Naive B cell (primary cell): Measurements from ENCODE around the gene NPRL2. TPM values are rescaled to one million over a fixed set of nuclear protein-coding genes. Genes with fewer than 3 reads are reported as not detected.

Experiments
- ATAC-seq, 2 donors: fragments of 150-1000 bp; cut with Tn5 transposase; 2 replicates each; pipeline ENCODE4 v1.10.0; 2021; ENCODE audit warnings: low read depth in 2 of 2, mild to moderate bottlenecking in 2 of 2, moderate library complexity in 2 of 2
- DNase-seq: peaks from one replicate; pipeline ENCODE4 v3.0.0; 2022
- H3K27ac Mint-ChIP-seq, 6 donors: one replicate each; pipeline ENCODE4 v1.8.0; 2020 to 2022; ENCODE audit warnings: mild to moderate bottlenecking in 6 of 6, mixed read lengths in 6 of 6, moderate library complexity in 5 of 6, inconsistent platforms in 2 of 6
- H3K27me3 Mint-ChIP-seq, 3 donors: one replicate each; pipeline ENCODE4 v1.8.0; 2021 to 2022; ENCODE audit warnings: mixed read lengths in 3 of 3, mild to moderate bottlenecking in 1 of 3
- H3K36me3 Mint-ChIP-seq, 2 donors: one replicate each; pipeline ENCODE4 v1.8.0; 2020 to 2022; ENCODE audit warnings: mixed read lengths in 2 of 2, inconsistent platforms in 1 of 2, mild to moderate bottlenecking in 1 of 2
- H3K4me1 Mint-ChIP-seq, 3 donors: one replicate each; pipeline ENCODE4 v1.8.0; 2020 to 2022; ENCODE audit warnings: mixed read lengths in 3 of 3, inconsistent platforms in 1 of 3, mild to moderate bottlenecking in 1 of 3, moderate library complexity in 1 of 3
- H3K4me3 Mint-ChIP-seq, 8 donors: one replicate each; pipeline ENCODE4 v1.8.0; 2020 to 2022; ENCODE audit warnings: mild to moderate bottlenecking in 8 of 8, mixed read lengths in 8 of 8, moderate library complexity in 8 of 8, inconsistent platforms in 2 of 8
- H3K9me3 Mint-ChIP-seq, 7 donors: one replicate each; pipeline ENCODE4 v1.8.0; 2020 to 2022; ENCODE audit warnings: mixed read lengths in 7 of 7, mild to moderate bottlenecking in 5 of 7, inconsistent platforms in 2 of 7, moderate library complexity in 1 of 7
- polyA plus RNA-seq, 6 donors: library from polyadenylated mRNA; unstranded; fragments of 300-500 nt; fragmentation: Illumina TruSeq; gene quantifications; one replicate each; pipeline ENCODE4 v1.2.3, GENCODE V29; 2021; ENCODE audit warnings: low read depth in 6 of 6

The NPRL2 gene
- polyA plus RNA-seq, 6 donors from 2014 or later: 17.9 to 31.8 (median 23.7) TPM

DNA sequence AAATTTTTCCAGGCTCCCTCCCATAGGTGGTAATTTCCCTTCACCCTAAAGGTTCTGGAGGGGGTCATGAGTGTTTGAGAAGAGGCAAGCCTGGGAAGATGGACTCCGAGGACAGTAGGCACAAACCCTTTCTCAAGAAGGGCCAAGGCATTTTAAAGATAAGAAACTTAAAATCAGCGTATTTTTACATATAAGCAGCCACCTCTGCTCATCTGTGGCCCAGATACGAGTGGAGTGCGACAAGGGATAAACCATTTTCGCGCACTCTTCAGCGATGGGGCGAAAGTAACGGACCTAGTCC, 10.5 kb downstream of the NPRL2 start:
- Mint-ChIP-seq H3K36me3 (no peaks in the 10 kb centered on the region), H3K4me1 (peaks cover 37 to 60% (median 55%) of the 10 kb centered on the region in 3 donors), H3K4me3 (peak overlapping the region; percentile 87 to 97 (median 94)), H3K27me3 (no peaks in the 10 kb centered on the region), H3K9me3 (no peaks in the 10 kb centered on the region), H3K27ac (peak overlapping the region; percentile 37 to 99 (median 90))
- ATAC-seq (no peak), DNase-seq (no peak)

DNA sequence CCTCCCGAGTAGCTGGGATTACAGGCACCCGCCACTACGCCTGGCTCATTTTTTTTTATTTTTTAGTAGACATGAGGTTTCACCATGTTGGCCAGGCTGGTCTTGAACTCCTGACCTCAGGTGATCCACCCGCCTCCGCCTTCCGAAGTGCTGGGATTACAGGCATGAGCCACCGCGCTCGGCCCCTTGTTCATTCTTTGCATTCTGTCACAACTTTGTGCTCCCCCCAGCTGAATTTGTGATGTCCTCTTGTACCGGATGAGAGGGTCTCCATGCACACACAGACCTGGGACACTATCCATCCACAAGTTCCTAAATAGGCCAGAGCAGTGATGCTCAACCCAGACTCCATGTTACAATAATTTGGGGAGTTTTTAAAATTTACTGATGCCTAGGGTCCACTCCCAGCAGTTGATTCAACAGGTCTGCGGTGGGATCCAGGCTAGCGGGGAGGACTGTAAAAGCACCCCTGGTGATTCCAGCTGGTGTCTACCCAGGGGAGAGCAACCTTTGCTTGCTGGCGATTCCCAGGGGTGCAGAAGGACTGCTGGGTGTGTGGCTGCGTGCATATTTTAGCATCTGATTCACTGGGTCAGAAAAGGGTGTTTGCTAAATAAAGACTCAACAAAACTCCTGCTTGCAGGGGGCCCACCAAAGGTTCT, 11.0 kb downstream of the NPRL2 start:
- DNase-seq (no peak), ATAC-seq (no peak)
- peak overlapping the region; percentile 87 to 97 (median 94) for H3K4me3 Mint-ChIP-seq
- peak overlapping the region in 5 of 6 donors; percentile 81 to 99 (median 98) for H3K27ac Mint-ChIP-seq
- H3K27me3 Mint-ChIP-seq: no peaks in the 10 kb centered on the region
- H3K36me3 Mint-ChIP-seq: no peaks in the 10 kb centered on the region
- H3K4me1 Mint-ChIP-seq: peaks cover 37 to 65% (median 57%) of the 10 kb centered on the region in 3 donors
- H3K9me3 Mint-ChIP-seq: no peaks in the 10 kb centered on the region

DNA sequence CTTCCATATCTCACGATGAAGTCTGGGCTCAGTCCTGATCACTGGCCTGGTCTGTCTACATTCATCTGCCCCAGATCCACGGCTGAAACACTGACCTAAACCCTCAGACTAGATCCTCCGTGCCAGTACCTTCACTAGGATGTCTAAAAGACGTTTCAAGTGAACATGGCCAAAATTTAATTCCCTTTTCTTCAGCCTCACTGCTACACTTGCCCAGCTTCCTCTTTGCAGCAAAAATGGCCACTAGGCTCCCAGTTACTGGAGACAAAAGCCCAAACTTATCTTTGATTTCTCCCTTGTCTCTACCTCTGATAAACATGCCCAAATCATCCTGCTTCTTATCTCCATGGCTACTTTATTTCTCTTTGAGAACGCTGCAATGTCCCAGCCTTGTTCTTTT, 11.6 kb downstream of the NPRL2 start:
- no peak for ATAC-seq
- no peak for DNase-seq
- H3K4me1 Mint-ChIP-seq: peaks cover 41 to 70% (median 63%) of the 10 kb centered on the region in 3 donors

DNA sequence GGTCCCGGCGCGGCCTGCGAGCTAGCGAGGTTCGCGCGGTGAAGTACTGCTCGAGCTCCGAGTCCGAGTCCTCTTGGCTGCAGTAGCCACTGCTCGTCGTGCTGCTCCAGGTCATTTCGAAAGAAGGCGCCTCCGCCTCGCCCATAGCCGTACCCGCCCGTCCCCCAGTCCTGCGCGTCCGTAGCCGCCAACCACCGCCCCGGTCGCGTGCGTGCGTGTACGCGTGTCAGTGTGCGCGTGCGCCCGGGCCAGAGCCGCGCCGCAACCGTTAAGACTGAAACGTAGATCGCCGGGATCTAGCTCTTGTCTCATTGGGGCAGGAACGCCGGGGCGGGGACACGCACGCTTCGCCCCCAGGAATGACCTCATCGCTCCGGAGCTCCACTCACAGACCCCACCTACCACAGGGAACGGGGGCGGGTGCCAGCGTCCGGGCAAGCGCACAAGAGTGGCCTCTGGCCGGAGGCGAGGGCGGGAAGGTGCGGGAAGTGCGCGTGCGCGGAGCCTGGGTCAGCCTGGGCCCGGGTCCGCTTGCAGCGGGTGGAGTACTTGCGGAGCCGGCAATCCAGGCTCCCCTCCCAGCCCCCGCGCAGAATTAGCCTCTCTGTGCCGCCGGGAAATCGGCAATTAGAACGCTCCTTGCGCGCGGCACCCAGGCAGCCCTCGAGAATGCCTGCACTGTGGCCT, 13.3 kb downstream of the NPRL2 start:
- ATAC-seq (peak; percentile 76 to 80), DNase-seq (peak; percentile 96)
- peak overlapping the region; percentile 97 to 99 (median 98) for H3K27ac Mint-ChIP-seq
- no peaks in the 10 kb centered on the region for H3K27me3 Mint-ChIP-seq
- H3K4me1 Mint-ChIP-seq: peaks cover 45 to 73% (median 64%) of the 10 kb centered on the region in 3 donors
- no peaks in the 10 kb centered on the region for H3K9me3 Mint-ChIP-seq
- peak overlapping the region; percentile 87 to 97 (median 94) for H3K4me3 Mint-ChIP-seq
- no peaks in the 10 kb centered on the region for H3K36me3 Mint-ChIP-seq

More for the DNA sequence above, 11.6 kb downstream of the NPRL2 start:
- Mint-ChIP-seq H3K36me3 (no peaks in the 10 kb centered on the region), H3K4me3 (peak overlapping the region; percentile 87 to 97 (median 94)), H3K27me3 (no peaks in the 10 kb centered on the region), H3K27ac (peak overlapping the region; percentile 97 to 99 (median 98)), H3K9me3 (no peaks in the 10 kb centered on the region)

DNA sequence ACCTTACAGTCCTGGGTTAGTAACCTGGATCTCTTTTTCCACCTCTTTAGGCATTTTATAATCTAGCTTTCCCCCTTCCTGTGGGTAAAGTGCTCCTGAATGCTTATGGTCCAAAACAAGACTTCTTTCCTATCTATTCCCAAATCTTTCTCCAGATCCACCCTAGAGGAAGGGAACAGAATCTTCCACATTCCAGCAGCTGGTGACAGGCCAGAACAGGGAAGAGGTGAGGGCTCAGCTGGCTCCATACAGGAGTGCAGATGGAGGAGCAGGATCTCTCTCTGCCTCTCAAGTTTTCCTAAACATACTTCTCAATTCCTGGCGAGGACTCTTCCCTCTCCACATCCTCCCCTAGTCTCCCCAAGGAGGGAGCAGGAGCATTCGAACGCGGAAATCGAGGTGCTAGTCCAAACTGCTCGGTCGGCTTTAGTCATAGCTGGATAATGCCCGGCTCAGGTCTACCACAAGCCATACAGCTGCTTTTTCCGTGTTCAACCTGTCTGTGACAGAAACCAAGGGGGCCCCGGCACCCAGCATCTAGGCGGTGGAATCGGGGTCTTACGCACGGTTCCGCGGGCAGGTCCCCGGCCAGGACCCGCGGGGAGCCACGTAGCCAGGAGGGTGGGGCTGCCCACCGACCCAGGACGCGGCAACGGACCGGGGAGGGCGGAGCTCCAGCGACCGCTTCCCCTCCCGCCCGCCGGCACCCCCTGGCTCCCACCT, 14.0 kb downstream of the NPRL2 start:
- DNase-seq: no peak
- ATAC-seq: peak; percentile 45 to 50

DNA sequence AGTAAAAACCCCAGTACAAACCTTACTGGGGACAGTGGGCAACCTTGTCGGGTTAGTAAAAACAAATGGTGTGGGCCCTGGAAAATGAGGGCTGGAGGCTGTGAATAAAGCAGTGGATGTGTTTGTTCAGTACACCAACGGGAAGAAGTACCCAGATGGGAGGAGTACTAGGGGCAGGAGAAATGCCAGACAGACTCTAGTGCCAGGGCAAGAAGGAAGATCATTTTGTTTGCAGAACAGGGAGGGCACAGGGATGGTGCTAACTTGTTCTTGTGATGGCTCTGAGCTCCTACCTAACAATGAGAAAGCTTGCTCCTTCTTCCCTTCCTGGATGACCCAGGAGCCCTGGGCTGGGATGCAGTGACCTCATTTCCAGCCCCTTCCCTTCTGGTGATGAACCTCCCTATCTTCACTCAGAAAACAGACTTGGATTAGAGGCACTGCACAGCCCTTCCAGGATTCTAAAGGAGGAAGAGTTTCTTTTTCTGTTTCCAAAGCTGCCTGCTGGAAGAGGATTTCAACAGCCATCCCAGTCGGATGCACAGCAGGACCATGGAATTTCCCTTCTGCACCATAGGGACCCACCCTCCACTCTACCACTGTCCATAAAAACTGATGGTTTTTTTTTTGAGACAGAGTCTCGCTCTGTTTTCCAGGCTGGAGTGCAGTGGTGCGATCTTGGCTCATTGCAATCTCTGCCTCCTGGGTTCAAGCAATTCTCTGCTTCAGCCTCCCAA, 16.1 kb downstream of the NPRL2 start:
- Mint-ChIP-seq H3K9me3 (no peaks in the 10 kb centered on the region), H3K36me3 (no peaks in the 10 kb centered on the region), H3K27me3 (no peaks in the 10 kb centered on the region), H3K4me1 (peaks cover 33 to 54% (median 48%) of the 10 kb centered on the region in 3 donors), H3K4me3 (peak overlapping the region in 2 of 8 donors; percentile 37 to 81), H3K27ac (peak overlapping the region in 4 of 6 donors; percentile 39 to 78 (median 56))
- ATAC-seq (no peak), DNase-seq (no peak)

More for the DNA sequence above, 14.0 kb downstream of the NPRL2 start:
- H3K9me3 Mint-ChIP-seq: no peaks in the 10 kb centered on the region
- H3K4me3 Mint-ChIP-seq: peak overlapping the region; percentile 87 to 97 (median 94)
- no peaks in the 10 kb centered on the region for H3K36me3 Mint-ChIP-seq
- H3K27ac Mint-ChIP-seq: peak overlapping the region; percentile 85 to 99 (median 98)
- H3K27me3 Mint-ChIP-seq: no peaks in the 10 kb centered on the region
- peaks cover 45 to 68% (median 64%) of the 10 kb centered on the region in 3 donors for H3K4me1 Mint-ChIP-seq

DNA sequence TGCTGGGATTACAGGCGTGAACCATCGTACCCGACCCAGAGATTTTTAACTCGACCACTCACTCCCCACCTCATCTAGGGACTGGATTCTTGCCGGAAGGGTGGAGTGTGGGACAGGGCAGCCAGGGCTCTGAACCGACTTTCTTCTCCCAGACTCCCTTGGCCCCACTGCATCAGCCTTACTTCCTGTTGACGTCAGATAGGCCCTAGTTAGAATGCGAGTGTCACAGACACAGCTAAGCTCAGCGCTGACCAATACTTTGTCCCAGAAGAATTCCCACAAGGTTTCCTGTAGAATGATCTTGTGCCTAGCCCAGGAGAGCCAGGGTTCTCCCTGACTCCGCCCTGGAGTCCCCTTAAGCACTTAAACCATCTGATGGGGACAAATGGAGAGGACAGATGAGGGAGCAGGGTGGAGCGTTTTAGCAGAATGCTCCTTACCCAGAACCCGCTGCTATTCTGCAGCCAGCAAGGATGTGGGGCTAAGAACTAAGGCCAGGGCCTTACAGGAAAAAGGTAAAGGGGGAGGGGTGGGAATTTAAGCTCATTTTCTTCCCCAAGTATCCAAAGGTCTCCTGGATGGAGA, 16.7 kb downstream of the NPRL2 start:
- ATAC-seq (no peak), DNase-seq (no peak)
- Mint-ChIP-seq H3K9me3 (no peaks in the 10 kb centered on the region), H3K27me3 (no peaks in the 10 kb centered on the region), H3K36me3 (no peaks in the 10 kb centered on the region), H3K27ac (peak overlapping the region in 2 of 6 donors; percentile 51 to 64), H3K4me1 (peaks cover 27 to 48% (median 42%) of the 10 kb centered on the region in 3 donors), H3K4me3 (peak overlapping the region in 1 of 8 donors; percentile 81)

DNA sequence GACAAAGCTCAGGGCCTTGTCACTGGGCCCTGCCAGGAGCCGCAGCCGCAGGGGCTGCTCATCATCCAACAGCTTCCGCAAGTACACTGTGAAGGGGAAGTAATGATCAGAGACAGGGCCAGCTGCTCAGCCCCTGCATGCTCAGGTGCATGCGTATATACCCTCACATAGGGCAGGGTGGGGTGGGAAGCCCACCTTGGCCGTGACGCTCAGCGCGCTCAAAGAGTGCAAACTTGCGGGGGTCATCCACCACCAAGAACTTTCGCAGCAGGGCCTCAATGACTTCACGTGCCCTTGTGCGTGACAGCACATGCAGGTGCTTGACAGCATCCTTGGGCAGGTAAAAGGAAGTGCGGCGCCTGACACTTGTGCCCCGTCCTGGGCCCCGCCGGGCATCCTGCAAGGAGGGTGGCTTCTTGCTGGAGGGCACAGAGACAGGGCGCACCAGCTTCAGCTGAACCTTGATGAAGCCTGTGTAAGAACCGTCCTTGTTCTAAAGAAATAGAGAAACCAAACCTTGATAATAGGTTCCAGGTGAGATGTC, 19.1 kb downstream of the NPRL2 start:
- no peaks in the 10 kb centered on the region for H3K27me3 Mint-ChIP-seq
- H3K4me3 Mint-ChIP-seq: no peak overlapping the region
- no peaks in the 10 kb centered on the region for H3K9me3 Mint-ChIP-seq
- peaks cover 19 to 52% (median 38%) of the 10 kb centered on the region in 3 donors for H3K4me1 Mint-ChIP-seq
- H3K27ac Mint-ChIP-seq: peak overlapping the region in 2 of 6 donors; percentile 33 to 57
- ATAC-seq: no peak
- no peak for DNase-seq
- no peaks in the 10 kb centered on the region for H3K36me3 Mint-ChIP-seq

DNA sequence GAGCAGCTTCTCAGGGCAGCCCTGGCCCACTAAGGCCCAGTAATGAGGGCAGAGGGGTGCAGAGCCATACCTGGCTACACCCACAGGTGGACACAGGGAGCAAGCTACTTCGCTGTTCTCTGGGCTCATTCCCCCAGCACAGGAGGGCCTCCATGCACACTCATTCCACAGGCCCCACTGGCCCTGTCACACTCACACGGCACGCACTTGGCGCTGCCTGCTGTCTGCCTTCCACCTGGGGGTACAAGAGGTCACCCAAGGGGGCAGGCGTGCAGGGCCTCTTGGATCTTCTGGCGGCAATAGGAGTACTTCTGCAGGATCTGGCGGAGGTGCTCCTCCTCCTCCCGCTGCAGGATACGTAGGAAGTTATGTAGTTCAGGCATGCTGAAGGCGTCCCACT, 20.2 kb downstream of the NPRL2 start:
- ATAC-seq (no peak), DNase-seq (no peak)
- Mint-ChIP-seq H3K9me3 (no peaks in the 10 kb centered on the region), H3K27me3 (no peaks in the 10 kb centered on the region), H3K4me3 (peak overlapping the region in 2 of 8 donors; percentile 15 to 68), H3K27ac (peak overlapping the region in 3 of 6 donors; percentile 24 to 64 (median 60)), H3K4me1 (peaks cover 17 to 44% (median 33%) of the 10 kb centered on the region in 3 donors), H3K36me3 (no peaks in the 10 kb centered on the region)

DNA sequence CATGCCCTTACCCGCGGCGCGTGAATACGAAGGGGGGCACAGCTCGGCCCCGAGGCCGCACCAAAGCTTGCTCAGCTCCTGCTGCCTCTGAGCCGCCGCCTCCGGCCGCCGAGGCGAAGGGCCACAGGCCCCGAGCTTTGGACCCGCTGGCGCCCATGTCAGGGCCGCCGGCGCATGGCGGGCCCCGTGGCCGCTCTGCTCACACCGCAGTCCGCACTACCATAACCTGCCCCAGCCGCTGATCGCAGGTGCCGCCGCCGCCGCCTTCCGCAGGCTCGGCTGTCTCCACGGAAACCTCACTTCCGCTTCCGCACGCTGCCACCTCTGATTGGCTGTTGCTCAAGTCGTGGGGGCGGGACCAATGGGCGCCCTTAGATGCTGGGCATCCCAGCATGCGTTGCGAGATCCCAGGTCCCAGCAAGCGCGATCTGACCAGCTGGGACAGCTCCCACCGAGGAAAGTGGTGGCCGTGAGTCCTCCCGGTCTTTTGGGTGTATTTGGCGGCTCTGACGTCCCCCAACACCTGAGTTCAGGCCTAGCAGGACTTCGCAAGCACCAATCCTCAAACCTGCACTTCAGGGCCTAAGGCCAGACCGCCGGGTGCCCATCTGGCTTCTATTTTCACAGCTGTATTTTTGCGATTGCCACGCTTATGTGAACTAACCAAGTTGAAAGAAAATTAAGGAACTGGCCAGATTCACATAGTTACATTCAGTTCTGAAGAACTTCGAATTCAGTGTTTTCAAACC, 22.5 kb downstream of the NPRL2 start, which contains the start of gene TUSC2:
Gene TUSC2 (minus strand): TSS at position 281 of the 749 bp plus-strand sequence. CDS start 124 bp downstream, at position 157.
- no peaks in the 10 kb centered on the region for H3K9me3 Mint-ChIP-seq
- peak within 1 kb of the TSS; percentile 82 to 97 (median 92) for H3K4me3 Mint-ChIP-seq
- no peaks in the 10 kb centered on the region for H3K36me3 Mint-ChIP-seq
- ATAC-seq (peak; percentile 94 to 96), DNase-seq (peak; percentile 92)
- no peaks in the 10 kb centered on the region for H3K27me3 Mint-ChIP-seq
- peaks cover 16 to 42% (median 30%) of the 10 kb centered on the region in 3 donors for H3K4me1 Mint-ChIP-seq
- H3K27ac Mint-ChIP-seq: peak within 1 kb of the TSS; percentile 42 to 94 (median 90)

DNA sequence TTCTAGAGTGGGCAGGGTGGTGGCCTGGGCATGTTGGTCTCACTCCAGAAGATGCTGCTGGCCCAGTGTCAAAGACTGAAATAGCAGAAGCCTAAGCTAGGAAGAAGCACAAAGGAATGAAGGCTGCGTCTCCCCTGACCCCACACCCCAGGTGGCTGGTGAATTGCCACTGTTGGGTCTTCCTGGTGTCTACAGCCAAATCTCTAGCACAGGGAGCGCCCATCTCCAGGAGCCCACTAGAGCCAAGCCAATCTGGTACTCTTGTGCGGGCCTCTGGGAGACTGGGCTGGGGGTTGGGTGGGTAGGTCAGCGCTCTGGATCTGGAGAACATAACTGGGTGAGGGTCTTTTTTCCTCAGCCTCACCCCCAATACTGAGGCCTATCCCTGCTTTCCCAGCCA, 23.4 kb downstream of the NPRL2 start:
- no peaks in the 10 kb centered on the region for H3K36me3 Mint-ChIP-seq
- peaks cover 16 to 39% (median 39%) of the 10 kb centered on the region in 3 donors for H3K4me1 Mint-ChIP-seq
- peak overlapping the region; percentile 82 to 97 (median 92) for H3K4me3 Mint-ChIP-seq
- ATAC-seq (no peak), DNase-seq (no peak)
- no peaks in the 10 kb centered on the region for H3K27me3 Mint-ChIP-seq
- peak overlapping the region in 4 of 6 donors; percentile 20 to 89 (median 55) for H3K27ac Mint-ChIP-seq
- H3K9me3 Mint-ChIP-seq: no peaks in the 10 kb centered on the region

DNA sequence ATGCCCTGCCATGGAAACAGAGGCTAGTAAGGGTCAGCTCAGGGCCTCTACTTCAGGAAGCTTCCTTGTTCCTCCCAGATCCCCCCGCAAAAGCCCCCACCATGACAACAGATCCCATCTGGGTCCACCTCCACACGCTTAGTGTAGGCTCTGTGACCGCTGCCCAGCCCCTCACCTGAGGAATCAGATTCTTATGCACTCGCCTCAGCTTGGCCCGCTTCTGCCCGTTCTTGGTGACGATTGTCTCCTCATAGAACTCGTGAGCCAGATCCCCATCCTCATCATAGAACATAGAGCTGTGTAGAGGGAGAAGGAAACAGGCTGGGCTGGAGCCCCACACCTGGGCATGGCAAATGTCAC, 24.4 kb downstream of the NPRL2 start:
- H3K27ac Mint-ChIP-seq: peak overlapping the region in 1 of 6 donors; percentile 89
- no peaks in the 10 kb centered on the region for H3K9me3 Mint-ChIP-seq
- no peaks in the 10 kb centered on the region for H3K27me3 Mint-ChIP-seq
- ATAC-seq (no peak), DNase-seq (no peak)
- H3K4me1 Mint-ChIP-seq: peaks cover 16 to 41% (median 39%) of the 10 kb centered on the region in 3 donors
- no peaks in the 10 kb centered on the region for H3K36me3 Mint-ChIP-seq
- peak overlapping the region in 6 of 8 donors; percentile 29 to 93 (median 86) for H3K4me3 Mint-ChIP-seq
